TTC549 (cell line): ENCODE measurements around the gene CCNE1.

Source experiments
- FAIRE-seq: peaks from 2 replicates; lab custom pipeline; 2012; peaks lifted over from hg19 to GRCh38; lab: Jason Lieb, UNC

CCNE1 gene

DNA sequence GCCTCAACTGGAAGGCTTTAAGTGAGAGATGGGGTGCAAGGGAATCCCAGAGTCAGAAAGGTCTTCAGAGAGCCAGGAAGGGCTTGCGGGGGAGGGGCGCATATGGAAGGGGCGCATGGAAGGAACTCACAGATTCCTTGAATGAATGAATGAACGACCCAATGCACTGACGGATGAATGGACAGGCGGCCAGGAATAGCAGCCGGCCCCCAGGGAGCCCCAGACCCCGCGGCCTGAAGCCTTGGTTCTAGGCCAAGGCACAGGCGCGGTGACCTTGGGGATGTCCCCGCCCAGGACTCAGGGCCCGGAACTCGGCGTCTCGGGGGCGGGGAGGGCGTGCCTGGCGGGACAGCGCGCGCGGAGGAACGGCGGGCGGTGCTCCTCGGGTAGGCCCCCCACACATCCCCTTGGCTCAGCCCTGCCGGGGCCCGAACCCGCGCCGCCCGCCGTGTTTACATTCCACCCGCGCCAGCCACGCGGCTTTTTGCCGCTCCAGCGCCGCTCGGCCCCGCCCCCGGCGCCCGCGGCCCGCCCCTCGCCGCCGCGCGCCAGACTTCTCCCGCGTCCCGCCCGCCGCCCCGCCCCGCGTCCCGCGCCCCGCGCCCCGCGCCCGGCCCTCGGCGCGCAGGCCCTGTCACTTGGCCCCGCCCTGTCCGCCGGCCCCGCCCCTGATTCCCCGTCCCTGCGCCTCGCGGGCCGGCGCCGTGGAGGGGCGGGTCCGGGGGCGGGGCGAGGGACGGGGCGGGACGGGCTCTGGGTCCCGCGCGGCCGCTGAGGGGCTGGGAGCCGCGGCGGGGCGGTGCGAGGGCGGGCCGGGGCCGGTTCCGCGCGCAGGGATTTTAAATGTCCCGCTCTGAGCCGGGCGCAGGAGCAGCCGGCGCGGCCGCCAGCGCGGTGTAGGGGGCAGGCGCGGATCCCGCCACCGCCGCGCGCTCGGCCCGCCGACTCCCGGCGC is at the start of gene CCNE1:
Gene CCNE1, plus strand, starts transcription at position 867 of the 955 bp plus-strand sequence. CDS start 565 bp downstream, outside the sequence.
- FAIRE-seq, result no peak

DNA sequence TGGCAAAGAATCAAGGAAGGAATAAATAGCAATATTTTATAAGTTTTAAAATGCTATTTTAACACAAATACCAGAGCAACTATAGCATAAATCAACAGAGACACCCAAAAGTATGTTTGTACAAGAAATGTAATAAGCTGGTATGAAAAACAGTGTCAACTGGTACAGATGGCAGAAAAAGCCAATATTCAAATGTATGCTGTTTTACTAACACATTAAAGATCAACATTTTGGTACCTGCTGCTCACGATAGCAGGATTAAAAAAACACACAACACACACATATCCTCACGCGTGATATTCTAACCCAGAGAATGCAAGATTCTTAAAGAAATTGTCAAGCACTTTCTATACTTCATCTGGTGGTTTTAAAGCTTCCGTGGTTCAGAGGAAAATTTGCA is 48.6 kb upstream of the CCNE1 start:
- no peak for FAIRE-seq

DNA sequence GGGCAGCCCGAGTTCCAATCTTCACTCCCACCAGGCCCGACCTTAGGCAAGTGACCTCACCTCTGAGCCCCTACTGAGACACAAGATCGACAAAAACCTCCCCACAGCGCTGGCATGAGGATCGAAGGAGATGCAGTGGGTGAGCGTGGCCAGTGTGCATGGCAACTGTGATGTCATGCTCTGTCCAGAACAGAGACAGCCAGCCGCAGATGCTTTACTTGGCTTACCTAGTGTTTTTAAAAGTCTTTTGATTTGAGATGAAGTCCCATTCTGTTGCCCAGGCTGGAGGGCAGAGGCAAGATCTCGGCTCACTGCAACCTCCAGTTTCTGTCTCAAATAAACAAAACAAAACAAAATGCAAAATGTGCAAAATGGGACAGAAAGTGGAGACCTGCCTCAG is 47.4 kb upstream of the CCNE1 start:
- no peak for FAIRE-seq

DNA sequence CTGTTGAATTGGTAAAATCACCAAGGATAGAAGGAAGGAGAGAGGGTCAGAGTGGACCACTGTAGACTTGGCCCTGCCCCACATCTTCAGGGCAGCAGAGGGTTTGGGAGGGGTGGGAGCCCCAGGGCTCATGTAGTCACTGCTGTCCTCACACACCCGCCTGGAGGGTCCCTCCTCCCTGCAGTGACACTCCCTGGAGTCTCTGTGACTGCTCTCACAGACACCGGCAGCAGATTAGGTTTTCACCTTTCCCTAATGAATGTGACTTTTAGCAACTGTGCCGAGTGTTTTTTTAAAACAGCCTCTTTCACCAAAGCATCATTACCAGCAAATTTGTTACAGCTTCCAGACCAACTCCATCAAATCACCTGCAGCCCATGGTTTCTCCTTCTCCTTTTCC is 45.7 kb upstream of the CCNE1 start:
- no peak for FAIRE-seq

DNA sequence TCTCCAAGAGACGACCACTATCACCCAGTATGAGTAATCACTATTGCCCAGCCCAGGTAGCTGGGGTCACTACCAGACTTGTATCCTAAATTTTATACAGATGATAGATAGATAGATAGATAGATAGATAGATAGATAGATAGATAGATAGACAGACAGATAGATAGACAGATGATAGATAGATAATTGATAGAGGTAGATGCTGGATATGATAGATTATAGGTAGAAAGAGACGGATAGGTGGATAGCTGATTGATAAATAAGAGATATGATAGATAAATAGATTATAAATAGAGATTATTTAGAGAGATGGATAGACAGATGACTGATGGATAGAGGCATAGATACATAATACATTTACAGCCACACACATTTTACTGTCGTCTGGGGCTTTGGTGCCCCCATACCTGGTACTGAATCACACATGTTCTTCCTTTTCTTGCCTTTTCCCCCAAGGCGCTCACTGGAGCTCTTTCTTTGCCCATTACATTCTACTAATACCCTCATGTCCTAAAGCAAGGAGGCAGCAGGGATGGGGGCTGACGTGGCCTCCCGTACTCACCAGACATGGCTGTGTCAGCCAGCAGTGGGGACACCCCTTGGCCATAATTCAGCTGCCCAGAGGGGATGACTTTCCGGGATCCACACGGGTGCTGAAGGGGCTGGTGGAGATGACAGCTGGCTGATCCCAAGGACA is 44.6 kb upstream of the CCNE1 start:
- FAIRE-seq, result no peak

DNA sequence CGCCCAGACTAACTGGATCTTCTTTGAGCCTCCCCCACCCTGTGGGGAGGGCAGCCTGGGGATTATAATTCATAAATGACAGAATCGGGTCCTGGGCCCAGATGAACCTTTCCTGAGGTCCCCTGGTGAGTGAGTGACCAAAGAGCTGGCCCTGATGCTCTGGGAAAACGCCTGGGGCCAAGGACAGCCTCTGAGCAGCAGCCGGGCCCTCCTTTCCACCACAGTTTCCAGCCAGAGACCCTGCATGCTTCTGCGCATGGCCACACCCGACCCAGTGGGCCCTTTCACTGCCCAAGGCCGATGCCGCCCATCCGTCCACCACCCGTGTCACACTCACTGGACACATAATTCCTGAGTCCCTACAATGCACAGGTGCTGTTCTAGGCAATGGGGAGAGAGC is 43.6 kb upstream of the CCNE1 start:
- no peak for FAIRE-seq

DNA sequence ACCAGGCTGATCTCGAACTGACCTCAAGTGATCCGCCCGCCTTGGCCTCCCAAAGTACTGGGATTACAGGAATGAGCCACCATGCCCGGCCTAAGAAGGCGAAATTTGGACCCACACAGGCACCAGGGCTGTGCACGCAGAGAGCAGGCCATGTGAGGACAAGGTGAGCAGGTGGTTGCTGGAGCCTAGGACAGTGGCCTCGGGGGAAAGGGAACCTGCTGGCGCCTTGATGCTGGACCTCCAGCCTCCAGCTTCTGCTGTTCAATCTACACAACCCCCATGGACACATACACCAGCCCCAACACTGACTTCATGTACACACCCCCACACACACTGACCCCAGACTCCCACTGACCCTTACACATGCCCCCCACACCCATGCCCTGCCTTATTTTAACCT is 41.8 kb upstream of the CCNE1 start:
- no peak for FAIRE-seq

DNA sequence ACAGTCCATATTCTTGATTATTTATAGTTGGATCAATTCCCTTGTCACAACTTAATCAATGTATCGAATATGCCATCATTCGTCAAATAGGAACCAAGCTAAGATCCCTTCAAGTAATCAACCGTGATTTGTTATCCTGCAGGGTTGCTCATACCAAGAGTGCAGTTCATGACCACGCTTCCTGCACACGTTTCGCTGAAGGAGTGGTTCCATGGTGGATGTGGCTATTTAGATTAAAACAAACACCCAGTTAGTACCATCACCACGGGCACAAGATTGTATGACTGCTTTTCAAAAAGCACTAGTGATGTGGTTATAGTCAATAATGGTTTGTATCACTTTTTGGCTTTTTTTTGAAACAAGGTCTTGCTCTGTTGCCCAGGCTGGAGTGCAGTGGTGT is 41.1 kb upstream of the CCNE1 start:
- no peak for FAIRE-seq

DNA sequence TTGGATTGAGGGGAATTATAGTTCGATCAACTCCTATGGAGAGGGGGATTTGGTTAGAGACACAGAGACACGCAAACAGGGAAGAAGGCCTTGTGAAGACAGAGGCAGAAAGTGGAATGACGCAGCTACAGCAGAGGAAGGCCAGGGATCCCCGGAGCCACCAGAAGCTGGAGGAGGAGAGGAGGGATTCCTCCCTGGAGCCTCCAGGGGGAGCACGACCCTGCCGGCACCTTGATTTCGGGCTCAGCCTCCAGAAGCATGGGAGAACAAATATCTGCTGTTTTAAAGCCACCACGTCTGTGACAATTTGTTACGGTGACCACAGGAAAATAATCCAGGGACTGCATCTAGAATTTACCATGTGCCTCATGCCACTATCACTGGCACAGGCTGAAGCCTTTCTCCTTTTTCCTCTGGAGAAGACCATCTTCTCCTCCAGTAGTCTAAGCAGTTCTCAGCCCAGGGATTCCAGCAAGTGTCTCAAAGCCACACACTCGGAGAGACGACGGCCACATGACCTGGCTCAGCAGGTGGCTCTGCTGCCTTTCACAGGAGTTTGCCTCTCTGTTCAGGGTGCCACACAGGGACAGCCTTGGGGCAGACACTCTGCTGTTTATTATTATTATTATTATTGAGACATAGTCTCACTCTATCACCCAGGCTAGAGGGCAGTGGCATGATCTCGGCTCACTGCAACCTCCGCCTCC is 39.9 kb upstream of the CCNE1 start:
- FAIRE-seq, result peak; percentile 56

DNA sequence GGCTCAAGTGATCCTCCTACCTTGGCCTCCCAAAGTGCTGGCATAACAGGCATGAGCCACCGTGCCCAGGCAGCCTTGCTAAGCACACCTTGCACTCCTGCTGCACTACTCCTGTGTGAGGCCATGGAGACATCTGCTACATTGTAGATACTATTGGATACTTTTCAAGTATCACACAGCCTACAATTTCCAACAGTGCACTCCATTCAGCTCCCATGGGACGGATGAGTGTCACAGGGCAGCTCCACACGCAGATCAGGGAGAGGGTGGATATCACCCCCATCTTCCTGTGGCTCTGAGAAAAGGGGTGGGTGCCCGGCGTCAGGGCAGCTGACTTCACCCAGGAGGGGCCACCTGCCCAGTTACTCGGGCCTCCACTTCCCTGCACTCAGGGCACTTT is 39.1 kb upstream of the CCNE1 start:
- no peak for FAIRE-seq

DNA sequence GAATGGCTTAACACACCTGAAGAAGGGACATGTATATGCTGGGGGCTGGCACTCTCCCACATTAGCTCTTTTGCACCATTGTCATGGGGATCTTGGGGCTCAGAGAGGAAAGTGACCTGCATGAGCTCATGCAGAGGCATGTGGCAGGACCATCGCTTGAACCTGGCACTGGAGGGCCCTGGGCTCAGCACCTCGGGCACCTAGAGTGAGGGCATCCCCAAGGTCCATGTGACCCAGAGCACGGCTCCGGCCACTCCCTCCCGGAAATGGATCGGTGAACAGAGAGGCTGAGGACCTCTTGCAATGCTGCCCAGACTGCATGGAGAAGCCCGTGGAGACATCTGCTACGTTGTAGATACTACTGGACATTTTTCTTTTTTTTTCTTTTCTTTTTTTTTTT is 38.6 kb upstream of the CCNE1 start:
- FAIRE-seq, result no peak

DNA sequence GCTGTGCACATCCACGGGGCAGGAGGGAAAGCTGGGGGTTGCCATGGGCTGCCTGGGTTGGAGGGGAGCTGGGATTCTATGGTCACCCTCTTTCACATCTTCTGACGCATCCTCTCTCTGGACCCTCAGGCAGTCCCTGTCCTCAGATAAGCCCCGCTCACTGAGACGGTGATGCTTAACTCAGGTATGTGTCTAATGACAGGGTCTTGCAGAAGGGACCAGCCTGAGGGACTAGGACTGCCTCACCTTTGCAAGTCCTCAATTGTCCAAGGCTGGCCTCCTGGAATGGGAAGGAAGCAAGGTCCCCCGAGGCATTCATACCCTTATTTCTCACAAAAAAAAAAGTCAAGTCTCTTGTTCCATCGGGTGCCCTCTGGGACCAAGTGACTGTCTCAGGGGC is 37.7 kb upstream of the CCNE1 start:
- no peak for FAIRE-seq

DNA sequence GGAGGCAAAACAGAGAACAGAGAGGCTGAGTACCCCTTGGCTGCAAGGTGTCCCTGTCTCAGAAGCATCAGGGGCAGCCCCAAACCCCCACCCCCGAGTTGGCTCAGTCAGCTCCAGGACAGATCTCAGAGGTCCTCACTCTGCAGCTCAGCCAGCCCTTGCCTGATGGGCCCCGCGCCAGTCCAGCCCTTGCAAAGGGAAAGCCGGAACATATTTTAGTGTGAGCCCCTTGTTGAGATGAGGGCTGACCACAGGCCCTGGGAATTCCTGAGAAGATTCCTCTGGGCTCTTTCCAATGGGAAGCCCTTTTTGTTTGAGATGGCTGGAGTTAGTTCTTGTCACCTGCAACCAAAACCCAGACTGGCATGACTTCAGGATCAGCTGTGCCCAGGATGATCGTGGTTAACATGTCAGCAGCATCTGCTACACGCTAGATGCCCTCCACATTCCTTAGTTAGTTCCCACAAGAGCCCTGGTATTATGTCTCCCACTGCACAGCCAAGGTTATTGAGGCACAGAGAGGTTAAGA is 33.9 kb upstream of the CCNE1 start:
- no peak for FAIRE-seq

DNA sequence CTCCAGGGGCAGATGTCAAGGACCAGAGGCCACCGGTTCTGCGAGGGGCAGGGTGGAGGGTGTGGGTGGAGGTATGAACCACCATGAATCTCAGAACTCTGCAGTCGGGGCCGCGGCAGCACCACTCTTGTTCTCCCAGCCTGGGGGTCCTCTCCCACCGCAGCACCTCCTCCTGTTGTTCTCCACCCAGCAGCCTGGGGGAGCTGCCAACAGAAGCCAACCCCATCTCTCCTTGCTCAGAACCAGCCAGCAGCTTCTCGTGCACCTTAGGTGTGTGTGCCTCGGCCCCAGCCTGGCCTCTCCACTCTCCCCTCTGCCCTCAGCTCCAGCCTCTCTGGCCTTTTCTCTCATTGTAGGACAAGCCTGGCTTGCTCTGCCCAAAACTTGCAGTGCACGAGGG is 31.9 kb upstream of the CCNE1 start:
- FAIRE-seq, result no peak

DNA sequence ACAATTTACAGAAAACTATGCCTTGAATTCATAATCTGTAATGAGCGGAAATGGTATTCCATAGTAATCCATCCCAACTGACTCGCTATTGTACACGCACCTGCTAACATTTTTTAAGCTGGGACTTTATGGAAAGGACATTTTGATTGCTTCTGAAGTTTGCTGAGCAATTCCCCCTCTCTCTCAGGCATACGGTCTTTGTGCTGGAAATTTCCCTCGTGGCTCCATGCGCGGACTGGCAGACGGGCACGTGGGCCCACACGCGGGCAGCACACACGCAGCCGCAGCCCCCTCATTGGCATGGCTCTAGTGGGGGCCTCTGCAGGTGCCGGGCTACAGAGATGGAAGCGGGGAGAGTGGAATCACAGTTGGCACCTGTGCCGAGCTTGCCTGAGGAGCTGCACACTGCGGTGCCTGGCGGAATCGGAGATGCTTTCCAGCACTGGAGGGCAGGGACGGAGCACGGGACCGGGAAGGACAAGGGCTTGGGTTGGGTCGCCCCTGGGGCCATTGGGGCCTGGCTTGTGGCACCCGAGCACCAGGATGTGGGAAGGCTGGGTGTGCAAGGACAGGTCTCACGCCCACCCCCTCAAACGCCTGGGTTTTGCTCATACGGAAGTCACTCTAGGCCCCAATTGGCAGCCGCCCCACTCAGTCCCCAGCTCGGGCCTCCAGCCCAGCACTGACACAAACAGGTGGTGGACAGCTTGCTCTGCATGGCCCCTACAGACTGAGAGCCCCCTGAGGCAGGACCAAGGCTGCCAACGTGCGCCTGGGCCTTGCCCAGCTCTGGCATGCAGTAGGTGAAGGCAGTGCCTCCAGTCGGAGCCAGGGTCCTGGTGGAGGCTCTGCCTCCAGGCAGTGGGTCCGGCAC is 30.2 kb upstream of the CCNE1 start:
- no peak for FAIRE-seq

DNA sequence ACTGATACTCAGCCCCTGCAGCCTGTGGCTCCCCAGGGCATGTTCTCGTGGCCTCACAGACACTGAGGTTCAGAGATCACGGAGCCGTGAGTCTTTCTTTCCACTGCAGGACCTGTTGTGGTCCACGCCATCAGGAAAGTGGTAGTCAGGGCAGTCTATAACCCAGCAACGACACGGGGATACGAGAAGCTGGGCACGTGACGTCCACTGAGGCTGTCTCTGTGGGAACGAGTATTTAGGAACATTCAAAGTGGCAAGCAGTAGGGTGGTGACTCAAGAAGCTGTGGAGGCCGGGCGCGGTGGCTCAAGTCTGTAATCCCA is 29.6 kb upstream of the CCNE1 start:
- FAIRE-seq, result no peak

DNA sequence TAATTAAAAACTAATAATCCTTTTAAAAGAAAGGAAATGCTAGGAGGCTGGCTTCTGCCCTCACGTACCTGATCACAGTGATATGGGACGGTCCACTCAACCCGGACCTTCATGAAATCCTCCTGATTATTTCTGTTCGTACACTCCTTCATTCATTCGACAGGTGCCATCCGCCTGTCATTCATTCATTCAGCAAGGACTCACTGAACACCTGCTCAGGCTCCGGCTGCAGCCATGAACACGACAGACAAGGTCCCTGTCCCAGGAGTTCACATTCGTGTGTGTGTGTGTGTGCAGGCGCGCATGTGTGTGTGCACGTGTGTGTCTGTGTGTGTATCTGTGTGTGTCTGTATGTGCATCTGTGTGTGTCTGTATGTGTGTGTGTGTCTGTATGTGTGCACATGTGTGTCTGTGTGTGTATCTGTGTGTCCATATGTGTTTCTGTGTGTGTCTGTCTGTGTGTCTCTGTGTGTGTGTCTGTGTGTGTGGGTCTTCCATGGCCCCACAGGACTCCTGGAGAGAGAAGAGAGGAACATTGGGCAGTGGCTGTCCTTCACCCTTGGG is 28.1 kb upstream of the CCNE1 start:
- no peak for FAIRE-seq

DNA sequence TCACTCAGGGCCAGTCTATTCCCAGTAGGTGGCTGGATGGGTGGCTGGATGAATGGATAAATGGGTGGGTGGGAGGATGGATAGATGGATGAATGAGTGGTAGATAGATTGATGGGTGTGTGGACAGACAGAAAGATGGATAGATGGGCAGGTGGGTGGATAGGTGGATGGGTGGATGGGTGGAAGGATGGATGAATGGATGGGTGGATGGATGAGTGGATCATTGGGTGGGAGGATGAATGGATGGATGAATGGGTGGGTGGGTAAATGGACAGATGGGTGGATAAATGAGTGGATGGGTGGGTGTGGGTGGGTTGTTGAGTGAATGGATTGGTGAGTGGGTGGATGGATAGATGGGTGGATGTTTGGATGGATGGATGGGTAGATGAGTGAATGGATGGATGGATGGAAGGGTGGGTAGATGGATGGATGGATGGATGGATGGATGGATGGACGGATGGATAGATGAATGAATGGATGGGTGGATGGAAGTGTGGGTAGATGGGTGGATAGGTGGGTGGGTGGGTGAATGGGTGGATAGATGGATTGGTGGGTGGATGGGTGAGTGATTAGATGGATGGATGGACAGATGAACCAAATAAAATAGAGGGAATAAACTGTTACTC is 27.1 kb upstream of the CCNE1 start:
- no peak for FAIRE-seq

DNA sequence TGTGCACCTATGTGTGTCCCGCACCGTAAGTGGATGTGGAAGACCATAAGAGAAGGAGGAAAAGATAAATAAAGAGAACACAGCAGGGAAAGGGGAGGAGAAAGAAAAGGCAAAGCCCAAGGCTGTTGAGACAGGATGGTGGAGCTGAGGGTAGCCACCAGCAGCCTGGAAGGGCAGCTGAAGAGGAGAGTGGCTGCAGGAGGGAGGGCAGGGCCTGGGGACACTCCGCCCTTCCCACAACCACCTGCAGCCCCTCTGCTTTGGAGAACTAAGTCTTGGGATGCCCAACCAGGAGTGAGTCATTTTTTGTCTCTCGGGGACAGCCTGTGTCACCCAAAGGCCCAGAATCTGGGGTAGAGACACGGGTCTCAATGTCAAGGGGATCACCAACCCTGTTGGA is 26.4 kb upstream of the CCNE1 start:
- FAIRE-seq, result no peak

DNA sequence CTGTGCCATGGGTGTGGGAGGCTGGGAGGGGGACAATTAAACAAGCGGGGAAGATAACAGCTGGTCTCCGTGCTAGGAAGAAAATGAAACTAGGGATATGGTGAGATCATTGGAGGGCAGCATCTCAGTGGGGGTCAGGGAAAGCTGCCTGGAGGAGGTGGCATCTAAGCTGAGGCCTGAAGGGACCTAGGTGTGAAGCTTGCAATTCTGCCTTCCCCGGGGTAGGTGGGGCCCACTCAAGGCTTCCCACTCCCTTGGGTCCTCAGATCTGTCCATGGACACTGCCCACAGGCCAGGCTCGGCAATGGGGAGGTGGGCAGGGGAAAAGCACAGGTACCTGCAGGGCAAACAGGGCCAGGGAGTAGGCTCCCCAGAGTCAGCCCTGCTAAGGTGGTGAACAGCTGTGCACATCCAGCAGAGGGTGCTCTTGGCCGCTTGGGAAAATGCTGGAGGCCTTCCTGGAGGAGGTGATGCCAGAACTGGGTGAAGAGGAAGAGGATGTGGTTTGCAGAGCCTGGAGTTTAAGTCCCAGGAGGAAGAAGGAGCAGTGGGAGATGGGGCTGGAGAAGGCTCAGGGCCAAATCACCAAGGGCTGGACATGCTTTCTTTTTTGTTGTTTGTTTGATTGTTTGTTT is 25.7 kb upstream of the CCNE1 start:
- no peak for FAIRE-seq

DNA sequence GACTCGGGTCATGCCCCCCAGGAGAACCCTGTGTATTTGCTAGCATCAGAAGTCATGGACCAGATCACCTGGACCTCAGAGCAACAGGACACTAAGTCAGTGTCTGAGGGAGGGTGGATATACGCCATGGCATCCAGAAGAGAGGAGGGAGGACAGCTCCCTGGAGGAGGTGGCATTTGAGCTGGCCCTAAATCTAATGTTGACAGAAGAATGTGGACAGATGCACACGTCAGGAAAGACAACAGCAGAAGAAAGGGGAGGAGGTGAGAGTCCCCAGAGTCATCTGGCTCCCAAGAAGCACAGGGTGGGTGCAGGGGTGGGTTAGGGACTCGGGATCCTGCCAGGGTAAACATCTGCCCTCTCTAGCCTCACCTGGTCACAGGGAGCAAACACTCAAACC is 24.5 kb upstream of the CCNE1 start:
- FAIRE-seq, result no peak
